Uterus (tissue), 2 donors: ENCODE measurements around the gene CHML.

ENCODE experiments used
- POLR2A ChIP-seq, 2 donors: fragments of 450-650 bp; IDR thresholded peaks; one replicate each; pipeline ENCODE4 v1.6.1; 2016; ENCODE audit warnings: antibody characterized with exemption in 2 of 2, mild to moderate bottlenecking in 1 of 2, moderate library complexity in 1 of 2
- TF ChIP-seq, protein P1 (sequence below), 4 experiments: fragments of 200-600 bp in 2 of 4; fragments of 450-650 bp in 2 of 4; sonication (generic) in 2 of 4; IDR thresholded peaks; one replicate each; pipeline ENCODE4 v1.5.1; 2016 to 2019; ENCODE audit warnings: antibody characterized with exemption in 4 of 4, mild to moderate bottlenecking in 2 of 4, moderate library complexity in 1 of 4

- TF ChIP-seq, protein P1, sequence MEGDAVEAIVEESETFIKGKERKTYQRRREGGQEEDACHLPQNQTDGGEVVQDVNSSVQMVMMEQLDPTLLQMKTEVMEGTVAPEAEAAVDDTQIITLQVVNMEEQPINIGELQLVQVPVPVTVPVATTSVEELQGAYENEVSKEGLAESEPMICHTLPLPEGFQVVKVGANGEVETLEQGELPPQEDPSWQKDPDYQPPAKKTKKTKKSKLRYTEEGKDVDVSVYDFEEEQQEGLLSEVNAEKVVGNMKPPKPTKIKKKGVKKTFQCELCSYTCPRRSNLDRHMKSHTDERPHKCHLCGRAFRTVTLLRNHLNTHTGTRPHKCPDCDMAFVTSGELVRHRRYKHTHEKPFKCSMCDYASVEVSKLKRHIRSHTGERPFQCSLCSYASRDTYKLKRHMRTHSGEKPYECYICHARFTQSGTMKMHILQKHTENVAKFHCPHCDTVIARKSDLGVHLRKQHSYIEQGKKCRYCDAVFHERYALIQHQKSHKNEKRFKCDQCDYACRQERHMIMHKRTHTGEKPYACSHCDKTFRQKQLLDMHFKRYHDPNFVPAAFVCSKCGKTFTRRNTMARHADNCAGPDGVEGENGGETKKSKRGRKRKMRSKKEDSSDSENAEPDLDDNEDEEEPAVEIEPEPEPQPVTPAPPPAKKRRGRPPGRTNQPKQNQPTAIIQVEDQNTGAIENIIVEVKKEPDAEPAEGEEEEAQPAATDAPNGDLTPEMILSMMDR (IDR thresholded peaks at IDR 0.05) = no peak
- TF ChIP-seq POLR2A (IDR thresholded peaks at IDR 0.05) = no peak
Observed at GRCh38 chr1:241666419-241666818, 26.2 kb upstream of the CHML start.
